ENCODE results near the gene SERPINE1.
"Not testable (repeated sequence)": the region's sequence is repeated elsewhere in the genome, so short reads cannot be mapped to it uniquely, and the experiment has no call there.

SERPINE1 gene

DNA sequence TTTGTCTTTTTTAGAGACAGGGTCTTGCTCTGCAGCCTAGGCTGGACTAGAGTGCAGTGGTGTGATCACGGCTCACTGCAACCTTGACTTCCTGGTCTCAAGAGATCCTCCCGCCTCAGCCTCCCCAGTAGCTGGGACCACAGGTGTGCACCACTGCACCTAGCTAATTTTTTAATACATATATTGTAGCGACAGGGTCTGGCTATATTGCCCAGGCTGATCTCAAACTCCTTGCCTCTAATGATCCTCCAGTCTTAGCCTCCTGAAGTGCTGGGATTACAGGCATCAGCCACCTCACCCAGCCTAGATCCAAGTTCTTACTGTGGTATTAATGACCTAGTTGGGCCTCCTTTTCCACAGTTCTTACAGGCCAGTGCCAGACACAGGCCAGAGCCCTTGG is 11.7 kb upstream of the SERPINE1 start:
- Histone ChIP-seq H3K27me3 (replicated peaks; ENCODE audit: control insufficient read depth, insufficient read depth, low read length) (no peaks in the 10 kb centered on the region), H3K9ac (ENCODE audit: low read length) (no peak overlapping the region), H3K4me3 (ENCODE audit: low read length) (no peak overlapping the region), H3K4me1 (ENCODE audit: control insufficient read depth, insufficient read depth, low read length) (peaks cover 28% of the 10 kb centered on the region), H3K9me3 (ENCODE audit: control insufficient read depth, low read length) (no peaks in the 10 kb centered on the region), H3K36me3 (ENCODE audit: control insufficient read depth, insufficient read depth, low read length, severe bottlenecking) (no peaks in the 10 kb centered on the region)
- DNase-seq (ENCODE audit: low read depth), result no peak

DNA sequence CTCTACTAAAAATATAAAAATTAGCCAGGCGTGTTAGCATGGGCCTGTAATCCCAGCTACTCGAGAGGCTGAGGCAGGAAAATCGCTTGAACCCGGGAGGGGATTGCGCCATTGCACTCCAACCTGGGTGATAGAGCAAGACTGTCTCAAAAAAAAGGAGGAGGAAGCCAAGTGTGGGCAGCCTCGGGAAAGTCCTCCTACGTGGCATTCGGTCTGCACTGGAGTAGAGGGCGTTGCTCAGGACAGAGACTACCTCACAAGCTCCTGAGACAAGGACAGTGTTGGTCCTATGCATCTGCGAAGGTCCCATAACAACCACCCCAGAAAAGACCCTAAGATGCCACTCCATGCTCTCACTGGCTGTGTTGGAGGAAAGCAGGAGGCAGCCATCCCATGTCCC is 10.0 kb upstream of the SERPINE1 start:
- peak overlapping the region; percentile 78 for H3K9ac ChIP-seq (ENCODE audit: low read length)
- no peaks in the 10 kb centered on the region for H3K27me3 ChIP-seq (replicated peaks; ENCODE audit: control insufficient read depth, insufficient read depth, low read length)
- no peaks in the 10 kb centered on the region for H3K9me3 ChIP-seq (ENCODE audit: control insufficient read depth, low read length)

DNA sequence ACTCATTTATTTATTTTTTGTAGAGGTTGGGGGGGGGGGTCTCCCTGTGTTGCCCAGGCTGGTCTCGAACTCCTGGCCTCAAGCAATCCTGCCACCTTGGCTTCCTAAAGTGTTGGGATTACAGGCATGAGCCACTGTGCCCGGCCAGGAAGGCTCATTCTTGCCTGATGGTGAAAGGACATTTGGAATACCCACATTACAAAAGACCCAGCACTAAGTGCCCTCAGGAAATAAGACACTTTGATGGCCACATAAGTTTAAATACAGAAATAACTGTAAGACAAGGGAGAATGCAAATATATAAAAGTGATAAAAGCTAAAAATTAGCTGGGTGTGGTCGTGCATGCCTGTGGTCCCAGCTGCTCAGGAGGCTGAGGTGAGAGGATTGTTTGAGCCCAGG is 8.0 kb upstream of the SERPINE1 start:
- H3K4me3 ChIP-seq (ENCODE audit: low read length), result no peak overlapping the region
- no peaks in the 10 kb centered on the region for H3K9me3 ChIP-seq (ENCODE audit: control insufficient read depth, low read length)
- DNase-seq (ENCODE audit: low read depth), result no peak
- H3K36me3 ChIP-seq (ENCODE audit: control insufficient read depth, insufficient read depth, low read length, severe bottlenecking), result no peaks in the 10 kb centered on the region
- no peak overlapping the region for H3K9ac ChIP-seq (ENCODE audit: low read length)
- H3K27me3 ChIP-seq (replicated peaks; ENCODE audit: control insufficient read depth, insufficient read depth, low read length), result no peaks in the 10 kb centered on the region
- peaks cover 50% of the 10 kb centered on the region for H3K4me1 ChIP-seq (ENCODE audit: control insufficient read depth, insufficient read depth, low read length)

More for the DNA sequence above, 10.0 kb upstream of the SERPINE1 start:
- peaks cover 36% of the 10 kb centered on the region for H3K4me1 ChIP-seq (ENCODE audit: control insufficient read depth, insufficient read depth, low read length)
- H3K36me3 ChIP-seq (ENCODE audit: control insufficient read depth, insufficient read depth, low read length, severe bottlenecking), result no peaks in the 10 kb centered on the region
- no peak overlapping the region for H3K4me3 ChIP-seq (ENCODE audit: low read length)
- DNase-seq (ENCODE audit: low read depth), result no peak

DNA sequence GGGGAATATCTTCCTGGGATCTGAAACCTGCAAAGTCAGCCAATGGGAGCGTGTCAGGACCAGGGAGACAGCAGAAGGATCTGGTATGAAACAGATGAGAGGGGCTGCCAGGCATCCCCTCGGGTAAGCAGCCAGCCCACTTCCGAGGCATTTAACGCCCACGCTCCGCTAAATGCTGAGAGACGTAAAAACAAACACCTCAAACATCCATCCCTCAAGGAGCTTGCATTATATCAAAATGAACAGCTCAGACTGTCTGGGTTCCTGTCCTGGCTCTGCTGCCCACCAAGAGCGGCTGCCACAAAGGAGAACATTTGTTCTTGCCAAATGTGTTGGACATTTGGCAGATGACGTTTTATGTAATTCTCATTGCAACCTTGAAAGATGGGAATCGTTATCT is 7.0 kb upstream of the SERPINE1 start:
- Histone ChIP-seq H3K36me3 (ENCODE audit: control insufficient read depth, insufficient read depth, low read length, severe bottlenecking) (no peaks in the 10 kb centered on the region), H3K9me3 (ENCODE audit: control insufficient read depth, low read length) (no peaks in the 10 kb centered on the region), H3K4me1 (ENCODE audit: control insufficient read depth, insufficient read depth, low read length) (peaks cover 53% of the 10 kb centered on the region), H3K27me3 (replicated peaks; ENCODE audit: control insufficient read depth, insufficient read depth, low read length) (no peaks in the 10 kb centered on the region), H3K9ac (ENCODE audit: low read length) (peak overlapping the region; percentile 39), H3K4me3 (ENCODE audit: low read length) (no peak overlapping the region)
- DNase-seq (ENCODE audit: low read depth), result no peak

DNA sequence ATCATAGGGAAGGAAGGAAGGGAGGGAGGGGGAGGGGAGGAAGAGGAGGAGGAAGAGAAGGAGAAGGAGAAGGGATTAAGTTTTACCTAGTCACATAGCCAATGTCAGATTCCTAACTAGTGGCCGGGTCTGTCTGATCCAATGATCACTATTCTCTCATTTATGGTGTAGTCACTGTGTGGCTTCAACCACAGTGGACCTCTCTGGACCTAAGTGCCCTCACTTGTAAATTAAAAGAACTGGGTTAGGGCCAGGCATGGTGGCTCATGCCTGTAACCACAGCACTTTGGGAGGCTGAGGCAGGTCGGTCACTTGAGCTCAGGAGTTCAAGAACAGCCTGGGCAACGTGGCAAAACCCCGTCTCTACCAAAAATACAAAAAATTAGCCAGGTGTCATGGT is 6.6 kb upstream of the SERPINE1 start:
- H3K9me3 ChIP-seq (ENCODE audit: control insufficient read depth, low read length), result no peaks in the 10 kb centered on the region
- H3K4me3 ChIP-seq (ENCODE audit: low read length), result no peak overlapping the region
- H3K4me1 ChIP-seq (ENCODE audit: control insufficient read depth, insufficient read depth, low read length), result peaks cover 55% of the 10 kb centered on the region

DNA sequence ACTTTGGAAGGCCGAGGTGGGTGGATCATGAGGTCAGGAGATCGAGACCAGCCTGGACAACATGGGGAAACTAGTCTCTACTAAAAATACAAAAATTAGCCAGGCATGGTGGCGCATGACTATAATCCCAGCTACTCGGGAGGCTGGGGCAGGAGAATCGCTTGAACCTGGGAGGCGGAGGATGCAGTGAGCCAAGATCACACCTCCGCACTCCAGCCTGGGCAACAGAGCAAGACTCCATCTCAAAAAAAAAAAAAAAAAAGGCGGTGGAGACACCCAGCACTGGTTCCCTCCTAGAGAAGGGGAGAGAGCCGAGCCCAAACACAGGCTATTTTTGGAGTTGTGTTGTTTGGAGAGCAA is 5.3 kb upstream of the SERPINE1 start:
- not testable (repeated sequence) for H3K36me3 ChIP-seq (ENCODE audit: control insufficient read depth, insufficient read depth, low read length, severe bottlenecking); H3K9me3 ChIP-seq (ENCODE audit: control insufficient read depth, low read length); H3K27me3 ChIP-seq (replicated peaks; ENCODE audit: control insufficient read depth, insufficient read depth, low read length); DNase-seq (ENCODE audit: low read depth)
- Histone ChIP-seq H3K4me1 (ENCODE audit: control insufficient read depth, insufficient read depth, low read length) (peaks cover 63% of the 10 kb centered on the region), H3K4me3 (ENCODE audit: low read length) (peak overlapping the region; percentile 70), H3K9ac (ENCODE audit: low read length) (peak overlapping the region; percentile 83)

More for the DNA sequence above, 6.6 kb upstream of the SERPINE1 start:
- Histone ChIP-seq H3K36me3 (ENCODE audit: control insufficient read depth, insufficient read depth, low read length, severe bottlenecking) (no peaks in the 10 kb centered on the region), H3K27me3 (replicated peaks; ENCODE audit: control insufficient read depth, insufficient read depth, low read length) (no peaks in the 10 kb centered on the region), H3K9ac (ENCODE audit: low read length) (peak overlapping the region; percentile 39)
- no peak for DNase-seq (ENCODE audit: low read depth)

DNA sequence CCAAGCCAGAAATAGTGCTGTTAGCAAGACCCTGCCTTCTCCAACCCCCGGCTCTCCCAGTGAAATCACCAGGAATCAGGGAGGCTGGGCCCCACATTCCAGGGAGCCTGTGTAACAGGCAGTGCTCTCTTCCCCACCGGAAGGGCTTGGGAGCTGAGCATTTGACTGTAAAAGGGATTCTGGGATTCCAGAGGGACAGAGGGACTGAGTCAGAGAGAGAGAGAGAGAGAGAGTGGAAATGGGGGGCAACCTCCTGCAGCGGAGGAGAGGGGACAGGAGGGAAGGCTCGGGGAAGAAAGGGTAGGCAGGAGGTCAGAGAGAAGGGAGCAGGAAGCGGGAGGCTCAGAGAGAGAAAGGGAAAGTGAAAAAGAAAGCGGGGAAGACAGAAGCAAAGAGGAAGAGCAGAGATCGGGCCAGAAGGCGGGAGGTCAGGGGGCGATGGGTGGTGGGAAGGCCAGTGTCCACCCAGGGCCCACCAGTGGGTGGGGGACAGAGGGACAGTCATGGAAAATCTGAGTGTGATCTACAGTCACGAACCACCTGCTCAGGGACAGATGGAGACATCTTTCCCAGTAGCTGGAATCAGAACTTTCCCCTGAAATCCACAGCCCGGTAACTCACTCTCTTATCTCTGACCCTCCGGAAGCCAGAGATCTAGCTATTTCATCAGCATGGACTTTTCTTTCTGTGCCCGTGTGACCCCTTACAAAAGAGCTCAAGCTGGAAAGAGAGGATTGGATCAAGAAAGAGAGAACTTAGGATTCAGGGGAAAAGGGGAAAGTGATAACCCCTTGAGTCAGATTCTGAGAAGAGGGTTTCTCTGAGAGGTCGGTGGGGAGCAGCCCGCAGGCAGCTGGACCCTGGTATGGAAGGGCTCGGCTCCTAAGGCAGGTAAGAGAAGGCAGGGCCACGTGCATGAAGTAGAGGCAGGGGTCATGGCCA is 4.6 kb upstream of the SERPINE1 start:
- peak; percentile 97 for DNase-seq (ENCODE audit: low read depth)

DNA sequence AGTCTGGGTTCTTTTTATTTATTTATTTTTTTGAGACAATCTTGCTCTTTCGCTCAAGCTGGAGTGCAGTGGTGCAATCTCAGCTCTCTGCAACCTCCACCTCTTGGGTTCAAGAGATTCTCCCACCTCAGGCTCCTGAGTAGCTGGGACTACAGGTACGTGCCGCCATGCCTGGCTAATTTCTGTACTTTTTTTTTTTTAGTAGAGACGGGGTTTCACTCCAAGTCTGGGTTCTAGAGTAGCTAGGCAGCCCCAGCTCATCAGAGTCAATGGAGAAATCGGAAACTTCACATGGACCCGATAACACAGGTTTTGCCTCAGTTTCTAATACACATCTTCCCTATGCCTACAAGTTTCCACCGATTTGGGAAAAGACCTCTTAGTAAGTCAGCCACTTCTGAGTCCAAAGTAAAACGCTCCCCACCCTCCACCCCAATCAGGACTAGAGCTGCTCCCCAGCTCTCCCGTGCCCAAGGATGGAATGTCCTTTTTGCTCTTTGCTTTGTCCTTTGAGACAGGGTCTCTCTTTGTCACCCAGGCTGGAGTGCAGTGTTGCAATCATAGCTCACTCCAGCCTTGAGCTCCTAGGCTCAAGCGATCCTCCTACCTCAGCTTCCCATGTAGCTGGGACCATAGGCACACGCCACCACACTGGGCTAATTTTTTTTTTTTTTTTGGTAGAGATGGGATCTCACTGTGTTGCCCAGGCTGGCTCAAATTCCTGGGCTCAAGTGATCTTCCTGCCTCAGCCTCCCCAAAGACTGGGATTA is 3.8 kb upstream of the SERPINE1 start:
- Histone ChIP-seq H3K9ac (ENCODE audit: low read length) (peak overlapping the region; percentile 83), H3K9me3 (ENCODE audit: control insufficient read depth, low read length) (no peaks in the 10 kb centered on the region), H3K4me3 (ENCODE audit: low read length) (peak overlapping the region; percentile 70), H3K27me3 (replicated peaks; ENCODE audit: control insufficient read depth, insufficient read depth, low read length) (no peaks in the 10 kb centered on the region), H3K36me3 (ENCODE audit: control insufficient read depth, insufficient read depth, low read length, severe bottlenecking) (no peaks in the 10 kb centered on the region), H3K4me1 (ENCODE audit: control insufficient read depth, insufficient read depth, low read length) (peaks cover 55% of the 10 kb centered on the region)
- DNase-seq (ENCODE audit: low read depth), result no peak

More for the DNA sequence above, 4.6 kb upstream of the SERPINE1 start:
- no peaks in the 10 kb centered on the region for H3K9me3 ChIP-seq (ENCODE audit: control insufficient read depth, low read length)
- no peaks in the 10 kb centered on the region for H3K27me3 ChIP-seq (replicated peaks; ENCODE audit: control insufficient read depth, insufficient read depth, low read length)
- H3K4me3 ChIP-seq (ENCODE audit: low read length), result peak overlapping the region; percentile 70
- H3K9ac ChIP-seq (ENCODE audit: low read length), result peak overlapping the region; percentile 83
- peaks cover 59% of the 10 kb centered on the region for H3K4me1 ChIP-seq (ENCODE audit: control insufficient read depth, insufficient read depth, low read length)
- no peaks in the 10 kb centered on the region for H3K36me3 ChIP-seq (ENCODE audit: control insufficient read depth, insufficient read depth, low read length, severe bottlenecking)

DNA sequence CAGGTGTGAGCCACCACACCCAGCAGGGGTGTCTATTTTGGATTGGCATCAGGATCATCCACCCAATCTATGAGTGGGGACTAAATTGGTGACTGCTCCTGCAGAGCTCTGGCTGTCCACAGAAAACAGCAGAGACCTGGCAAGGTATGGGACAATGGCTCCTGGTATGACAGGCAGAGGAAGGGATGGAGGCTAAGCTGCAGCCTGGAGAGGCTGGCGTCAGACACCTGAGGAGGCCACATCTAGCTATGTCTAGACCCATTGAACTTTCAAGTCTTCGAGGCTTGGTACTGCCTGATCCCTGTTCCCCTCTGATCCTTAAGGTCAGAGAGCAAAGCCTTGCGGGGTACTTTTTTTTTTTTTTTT is 3.2 kb upstream of the SERPINE1 start:
- H3K4me3 ChIP-seq (ENCODE audit: low read length), result no peak overlapping the region
- DNase-seq (ENCODE audit: low read depth), result no peak
- H3K9ac ChIP-seq (ENCODE audit: low read length), result no peak overlapping the region
- no peaks in the 10 kb centered on the region for H3K9me3 ChIP-seq (ENCODE audit: control insufficient read depth, low read length)
- H3K27me3 ChIP-seq (replicated peaks; ENCODE audit: control insufficient read depth, insufficient read depth, low read length), result no peaks in the 10 kb centered on the region
- H3K4me1 ChIP-seq (ENCODE audit: control insufficient read depth, insufficient read depth, low read length), result peaks cover 58% of the 10 kb centered on the region
- H3K36me3 ChIP-seq (ENCODE audit: control insufficient read depth, insufficient read depth, low read length, severe bottlenecking), result peaks cover 5% of the 10 kb centered on the region

DNA sequence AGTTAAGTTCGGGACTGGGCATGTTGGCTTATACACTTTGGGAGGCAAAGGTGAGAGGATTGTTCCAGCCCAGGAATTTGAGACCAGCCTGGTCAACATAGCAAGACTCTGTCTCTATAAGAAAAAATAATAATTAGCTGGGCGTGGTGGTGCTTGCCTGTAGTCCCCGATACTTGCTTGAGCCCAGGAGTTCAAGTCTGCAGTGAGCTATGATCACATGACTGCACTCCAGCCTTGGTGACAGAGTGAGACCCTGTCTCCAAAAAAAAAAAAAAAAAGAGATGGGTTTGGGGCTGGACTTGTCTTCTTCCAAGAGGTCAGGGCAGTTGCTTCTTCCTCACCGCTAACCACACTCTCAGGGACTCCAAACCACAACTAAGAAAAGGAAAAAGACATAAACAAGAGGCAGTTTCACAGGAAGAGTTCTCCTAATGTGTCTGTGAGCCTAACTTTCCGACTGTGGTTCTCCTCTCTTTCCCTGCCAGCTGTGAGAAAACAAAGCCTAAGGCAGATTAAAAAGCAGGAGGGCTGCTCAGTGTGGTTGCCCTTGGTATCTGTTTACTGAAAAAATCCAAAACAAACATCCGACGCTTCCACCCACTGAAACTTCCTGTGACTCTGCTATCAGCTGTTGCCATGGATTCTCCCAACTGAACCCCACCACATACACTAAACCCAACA is 2.4 kb upstream of the SERPINE1 start:
- H3K36me3 ChIP-seq (ENCODE audit: control insufficient read depth, insufficient read depth, low read length, severe bottlenecking), result peaks cover 6% of the 10 kb centered on the region
- peak overlapping the region; percentile 59 for H3K9ac ChIP-seq (ENCODE audit: low read length)
- peak; percentile 88 for DNase-seq (ENCODE audit: low read depth)
- H3K9me3 ChIP-seq (ENCODE audit: control insufficient read depth, low read length), result no peaks in the 10 kb centered on the region
- H3K27me3 ChIP-seq (replicated peaks; ENCODE audit: control insufficient read depth, insufficient read depth, low read length), result no peaks in the 10 kb centered on the region
- no peak overlapping the region for H3K4me3 ChIP-seq (ENCODE audit: low read length)
- H3K4me1 ChIP-seq (ENCODE audit: control insufficient read depth, insufficient read depth, low read length), result peaks cover 57% of the 10 kb centered on the region

Data from adipocyte (in vitro differentiated cells).